Heart right ventricle (tissue), 16 donors: Measurements from ENCODE around the gene WHRN. TPM values are rescaled to one million over a fixed set of nuclear protein-coding genes. Genes with fewer than 3 reads are reported as not detected.

Experiments used
- ATAC-seq, 8 donors: fragments of 200-7000 bp; cut with Tn5 transposase; one replicate each; pipeline ENCODE4 v1.9.1; 2020; ENCODE audit warnings: mild to moderate bottlenecking in 8 of 8, moderate library complexity in 8 of 8, moderate number of reproducible peaks in 1 of 8
- DNase-seq, 2 donors: peaks; one replicate each; pipeline ENCODE4 v3.0.0-alpha.2; 2020
- H3K27ac ChIP-seq, 10 donors: fragments of 200-600 bp; sonication (generic) in 2 of 10; one replicate each; pipeline versions ENCODE4 v1.5.0 to v1.8.0; 2020 to 2022; ENCODE audit warnings: mild to moderate bottlenecking in 3 of 10
- H3K27me3 ChIP-seq, 7 donors: fragments of 200-600 bp; one replicate each; pipeline ENCODE4 v1.8.0; 2021 to 2022; ENCODE audit warnings: mild to moderate bottlenecking in 2 of 7
- H3K36me3 ChIP-seq, 9 donors: fragments of 200-600 bp; sonication (generic) in 1 of 9; one replicate each; pipeline versions ENCODE4 v1.5.0 to v1.8.0; 2020 to 2022; ENCODE audit warnings: mild to moderate bottlenecking in 2 of 9
- H3K4me1 ChIP-seq, 9 donors: fragments of 200-600 bp; sonication (generic) in 1 of 9; one replicate each; pipeline versions ENCODE4 v1.5.0 to v1.8.0; 2020 to 2022; ENCODE audit warnings: mild to moderate bottlenecking in 4 of 9
- H3K4me3 ChIP-seq, 10 donors: fragments of 200-600 bp; sonication (generic) in 2 of 10; one replicate each; pipeline versions ENCODE4 v1.5.0 to v1.8.0; 2020 to 2022; ENCODE audit warnings: mild to moderate bottlenecking in 7 of 10, moderate library complexity in 2 of 10
- H3K9me3 ChIP-seq, 11 donors: fragments of 200-600 bp in 10 of 11; sonication (generic) in 2 of 11; one replicate each; pipeline versions ENCODE4 v1.5.0 to v1.8.0; 2013 to 2022; ENCODE audit warnings: mild to moderate bottlenecking in 2 of 11, control low read depth in 1 of 11, moderate library complexity in 1 of 11
- CTCF ChIP-seq, 9 donors: fragments of 200-600 bp; sonication (generic) in 2 of 9; IDR thresholded peaks; one replicate each; pipeline versions ENCODE4 v1.5.0 to v1.8.0; 2021 to 2022; ENCODE audit warnings: antibody characterized with exemption in 9 of 9, mild to moderate bottlenecking in 5 of 9, moderate library complexity in 1 of 9
- WGBS, 2 donors: extraction: QIAGEN DNeasy Blood & Tissue Kit; methylation state at CpG; one replicate each; pipeline ENCODE4 v1.1.7; 2013; ENCODE audit warnings: inconsistent platforms in 1 of 2; 5-methylcytosine and 5-hydroxymethylcytosine counted together
- intact Hi-C, 10 donors: fragments of 100-400 bp; cut with DNase I; formaldehyde crosslinking; loops; one replicate each; pipeline versions ENCODE4 v1.11.1 to v1.14.2; 2022
- polyA plus RNA-seq, 2 donors: library from polyadenylated mRNA; stranded (reverse); fragments of 200-250 nt; gene quantifications; one replicate each; pipeline ENCODE4 v1.2.3, GENCODE V29; 2013
- total RNA-seq, 10 donors: library from RNA; stranded (reverse); fragmentation: NEBNext Ultra II Directional in 3 of 10; extraction: Animal tissue kit (Norgen Biotek cat#: 25700) in 3 of 10; gene quantifications; one replicate each; pipeline versions ENCODE4 v1.2.1 to v1.2.4, GENCODE V29; 2021 to 2023
- donor health status: Arrhythmogenic right ventricular cardiomyopathy.
- donor health status: ischemic (EF 13 %, LVEDD 7.1; RV severe dilation, severe dysfunction).
- donor health status: healthy with polysubstance abuse.
- donor health status: DM: no; HTN: yes; CAD: no.
- donor health status: DM: no; HTN: no; CAD: no.
- donor health status: ischemic (EF 25% LVEDD 6.9; RV normal size, moderate dysfunction).
- donor health status: ischemic (EF 25% LVEDD 5.7; RV mildly dilated, moderate dysfunction).
- donor health status: healthy.
- donor health status: DM: yes; HTN: yes; CAD: no.
- donor health status: Ischemic cardiomyopathy.
- donor health status: ischemic (EF 35%, LVEDD 5.7; RV mildly dilated, moderate dysfunction).
- donor health status: nonischemic (EF 11% LVEDD 7.7; RV severe dilation, severe dysfunction).
- donor health status: DM: yes; HTN: yes; CAD: no.
- donor health status: PGD.
- donor health status: ischemic (EF 29% LVEDD 5.4; RV normal size, mild dysfunction).
- donor health status: nonischemic (EF 23%, LVEDD 6.1; RV moderate dilation, normal function).

Gene WHRN
- total and polyA plus RNA-seq, 12 donors, result 0.13 to 1.3 (median 0.58) TPM; not detected in 1

DNA sequence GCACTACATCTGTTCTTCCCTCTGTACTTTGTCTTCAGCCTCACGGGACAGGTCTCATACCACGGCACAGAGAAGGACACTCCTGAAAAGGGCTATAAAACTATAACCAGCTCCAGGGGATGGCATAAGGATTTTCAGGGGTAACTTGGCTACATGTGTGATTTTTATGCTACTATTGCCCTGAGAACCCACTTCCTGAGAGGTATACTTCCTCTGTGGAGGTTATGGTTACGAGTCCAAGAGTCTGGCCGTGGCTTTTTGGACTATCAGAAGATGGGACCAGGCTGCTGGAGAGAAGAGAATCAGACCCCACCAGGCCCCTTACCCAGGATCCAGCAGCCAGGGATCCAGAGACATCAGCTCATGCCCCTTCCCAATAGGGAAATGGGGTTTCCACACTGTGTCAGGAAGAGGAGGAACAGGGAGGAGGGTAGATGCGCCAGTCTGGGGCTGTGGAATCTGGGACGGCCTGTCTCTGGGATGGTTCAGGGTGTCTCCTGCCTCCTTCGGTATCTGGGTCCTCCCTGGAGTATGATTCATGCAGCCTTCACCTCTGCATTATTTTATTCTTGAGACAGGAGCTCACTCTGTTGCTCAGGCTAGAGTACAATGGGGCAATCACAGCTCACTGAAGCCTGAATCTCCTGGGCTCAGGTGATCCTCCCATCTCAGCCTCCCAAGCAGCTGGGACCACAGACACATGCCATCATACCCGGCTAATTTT is 29.7 kb downstream of the WHRN start:
- no peak overlapping the region for H3K27ac ChIP-seq
- peaks cover 0 to 4% (median 0%) of the 10 kb centered on the region in 11 donors for H3K9me3 ChIP-seq
- ATAC-seq (no peak), DNase-seq (no peak)
- H3K36me3 ChIP-seq, result no peaks in the 10 kb centered on the region
- no peak overlapping the region for H3K4me3 ChIP-seq
- 51 to 60% methylated on average over 8 of the region's 8 CpGs for WGBS, 2 donors
- no peak for TF ChIP-seq CTCF (IDR thresholded peaks at IDR 0.05)
- no peaks in the 10 kb centered on the region for H3K4me1 ChIP-seq
- intact Hi-C loops, result no loop called here
- peaks cover 0 to 10% (median 0%) of the 10 kb centered on the region in 7 donors for H3K27me3 ChIP-seq

DNA sequence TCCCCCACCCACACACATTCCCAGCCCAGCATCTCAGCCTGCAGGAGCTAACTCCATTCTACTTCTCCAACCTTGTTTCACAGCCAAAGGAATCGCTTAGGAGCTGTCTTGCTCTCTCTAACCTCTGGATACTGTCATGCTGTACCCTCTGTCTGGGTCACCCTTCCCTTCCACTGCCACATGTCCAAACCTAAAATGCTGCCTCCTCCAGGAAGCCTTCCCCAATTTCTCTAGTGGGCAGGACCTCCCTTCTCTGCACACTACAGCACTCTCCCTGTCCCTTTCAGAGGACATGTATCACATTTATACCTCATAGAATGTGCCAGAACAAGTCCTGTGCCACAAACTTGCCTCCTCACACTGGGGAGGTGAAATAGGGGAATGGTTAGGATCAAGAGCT is 30.8 kb downstream of the WHRN start:
- WGBS, 2 donors, result 86 to 92% methylated on average over 1 of the region's 1 CpG
- no peak overlapping the region for H3K27ac ChIP-seq
- peaks cover 0 to 10% (median 0%) of the 10 kb centered on the region in 7 donors for H3K27me3 ChIP-seq
- H3K4me3 ChIP-seq, result no peak overlapping the region
- no peaks in the 10 kb centered on the region for H3K4me1 ChIP-seq
- H3K9me3 ChIP-seq, result peaks cover 0 to 13% (median 0%) of the 10 kb centered on the region in 11 donors
- no peak for ATAC-seq
- no peaks in the 10 kb centered on the region for H3K36me3 ChIP-seq
- no peak for TF ChIP-seq CTCF (IDR thresholded peaks at IDR 0.05)
- no peak for DNase-seq
- intact Hi-C loops, result no loop called here

DNA sequence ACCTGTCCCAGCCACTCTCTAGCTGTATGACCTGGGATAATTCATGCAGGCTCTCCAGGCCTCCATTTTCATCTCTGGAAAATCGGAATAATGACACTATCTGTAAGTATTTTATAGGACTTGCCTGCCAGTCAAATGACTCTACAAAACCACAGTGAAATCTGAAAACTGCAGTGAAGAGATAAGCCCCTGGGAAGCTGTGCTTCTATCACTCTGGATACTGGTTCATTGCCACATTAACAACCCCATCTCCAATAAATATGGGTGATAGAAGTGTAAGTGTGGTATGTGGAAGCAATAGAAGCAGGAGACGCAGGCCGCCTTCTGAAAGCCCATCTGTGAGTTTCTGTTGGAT is 31.8 kb downstream of the WHRN start:
- 91 to 93% methylated on average over 3 of the region's 3 CpGs for WGBS, 2 donors
- H3K4me1 ChIP-seq, result no peaks in the 10 kb centered on the region
- ATAC-seq (no peak), DNase-seq (no peak)
- H3K36me3 ChIP-seq, result no peaks in the 10 kb centered on the region
- no peak overlapping the region for H3K4me3 ChIP-seq
- peaks cover 0 to 14% (median 0%) of the 10 kb centered on the region in 11 donors for H3K9me3 ChIP-seq
- H3K27me3 ChIP-seq, result peaks cover 0 to 9% (median 0%) of the 10 kb centered on the region in 7 donors
- no peak overlapping the region for H3K27ac ChIP-seq
- intact Hi-C loops, result no loop called here
- TF ChIP-seq CTCF (IDR thresholded peaks at IDR 0.05), result no peak

DNA sequence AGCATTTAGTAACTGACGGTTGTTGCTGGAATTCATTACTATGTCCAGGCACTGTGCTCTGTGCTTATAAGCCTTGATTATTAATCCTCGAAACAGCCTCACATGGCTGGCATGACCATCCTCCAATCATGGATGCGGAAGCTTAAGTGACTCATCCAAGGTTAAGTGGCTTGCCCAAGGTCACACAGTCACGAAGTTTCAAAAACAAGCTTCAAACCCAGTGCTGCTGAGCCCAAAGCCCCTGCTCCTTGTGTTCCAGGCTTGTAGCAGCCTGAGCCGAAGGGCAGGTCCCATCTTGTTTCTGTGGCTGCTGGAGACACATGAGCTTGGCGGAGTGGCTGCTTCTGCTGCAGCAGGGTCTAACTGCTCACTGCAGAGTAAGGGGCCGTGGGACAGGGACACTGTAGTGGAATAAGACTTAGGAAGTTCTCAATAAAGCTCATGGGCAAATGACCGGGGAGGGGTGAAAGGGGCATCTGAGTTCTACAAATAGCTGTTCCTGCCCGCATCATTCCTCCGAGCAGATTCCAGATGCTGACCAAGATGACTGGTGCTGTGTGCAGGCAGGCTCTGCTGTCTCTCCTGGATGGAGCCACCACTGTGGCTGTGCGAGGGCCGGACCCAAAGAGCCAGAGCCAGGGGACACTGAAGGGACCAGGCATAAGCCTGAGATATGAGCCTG is 32.4 kb downstream of the WHRN start:
- peaks cover 0 to 14% (median 0%) of the 10 kb centered on the region in 11 donors for H3K9me3 ChIP-seq
- DNase-seq, result no peak
- no peaks in the 10 kb centered on the region for H3K36me3 ChIP-seq
- intact Hi-C loops, result no loop called here
- WGBS, 2 donors, result 78 to 81% methylated on average over 12 of the region's 12 CpGs
- H3K27ac ChIP-seq, result no peak overlapping the region
- H3K27me3 ChIP-seq, result peaks cover 0 to 5% (median 0%) of the 10 kb centered on the region in 7 donors
- no peak for TF ChIP-seq CTCF (IDR thresholded peaks at IDR 0.05)
- ATAC-seq, result no peak
- H3K4me3 ChIP-seq, result no peak overlapping the region
- H3K4me1 ChIP-seq, result no peaks in the 10 kb centered on the region
